HL-60 (cell line): Measurements from ENCODE around the gene VASH2.

Experiments used
- POLR2AphosphoS5 ChIP-seq: IDR thresholded peaks from 2 replicates; pipeline ENCODE4 v1.6.1; 2012; ENCODE audit warnings: low read depth
- REST ChIP-seq: IDR thresholded peaks from 2 replicates; pipeline ENCODE4 v1.6.1; 2012; ENCODE audit warnings: low read depth; ENCODE audit not compliant: insufficient replicate concordance
- SPI1 ChIP-seq: IDR thresholded peaks from 2 replicates; pipeline ENCODE4 v1.6.1; 2012; ENCODE audit warnings: low read depth, mild to moderate bottlenecking, borderline replicate concordance
- TF ChIP-seq, protein P1 (sequence below): IDR thresholded peaks from one replicate; pipeline ENCODE4 v1.5.1; 2011; ENCODE audit warnings: low read length, control low read depth, inconsistent platforms; ENCODE audit not compliant: insufficient read depth

- TF ChIP-seq REST (no peak), POLR2AphosphoS5 (no peak), SPI1 (no peak)
- TF ChIP-seq, protein P1, sequence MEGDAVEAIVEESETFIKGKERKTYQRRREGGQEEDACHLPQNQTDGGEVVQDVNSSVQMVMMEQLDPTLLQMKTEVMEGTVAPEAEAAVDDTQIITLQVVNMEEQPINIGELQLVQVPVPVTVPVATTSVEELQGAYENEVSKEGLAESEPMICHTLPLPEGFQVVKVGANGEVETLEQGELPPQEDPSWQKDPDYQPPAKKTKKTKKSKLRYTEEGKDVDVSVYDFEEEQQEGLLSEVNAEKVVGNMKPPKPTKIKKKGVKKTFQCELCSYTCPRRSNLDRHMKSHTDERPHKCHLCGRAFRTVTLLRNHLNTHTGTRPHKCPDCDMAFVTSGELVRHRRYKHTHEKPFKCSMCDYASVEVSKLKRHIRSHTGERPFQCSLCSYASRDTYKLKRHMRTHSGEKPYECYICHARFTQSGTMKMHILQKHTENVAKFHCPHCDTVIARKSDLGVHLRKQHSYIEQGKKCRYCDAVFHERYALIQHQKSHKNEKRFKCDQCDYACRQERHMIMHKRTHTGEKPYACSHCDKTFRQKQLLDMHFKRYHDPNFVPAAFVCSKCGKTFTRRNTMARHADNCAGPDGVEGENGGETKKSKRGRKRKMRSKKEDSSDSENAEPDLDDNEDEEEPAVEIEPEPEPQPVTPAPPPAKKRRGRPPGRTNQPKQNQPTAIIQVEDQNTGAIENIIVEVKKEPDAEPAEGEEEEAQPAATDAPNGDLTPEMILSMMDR = no peak
Measured at GRCh38 chr1:212955961-212956620, 5.8 kb downstream of the VASH2 start.
